Measurements from ENCODE around the gene HELZ.
"Not testable (repeated sequence)": the region's sequence is repeated elsewhere in the genome, so short reads cannot be mapped to it uniquely, and the experiment has no call there.

The HELZ gene

DNA sequence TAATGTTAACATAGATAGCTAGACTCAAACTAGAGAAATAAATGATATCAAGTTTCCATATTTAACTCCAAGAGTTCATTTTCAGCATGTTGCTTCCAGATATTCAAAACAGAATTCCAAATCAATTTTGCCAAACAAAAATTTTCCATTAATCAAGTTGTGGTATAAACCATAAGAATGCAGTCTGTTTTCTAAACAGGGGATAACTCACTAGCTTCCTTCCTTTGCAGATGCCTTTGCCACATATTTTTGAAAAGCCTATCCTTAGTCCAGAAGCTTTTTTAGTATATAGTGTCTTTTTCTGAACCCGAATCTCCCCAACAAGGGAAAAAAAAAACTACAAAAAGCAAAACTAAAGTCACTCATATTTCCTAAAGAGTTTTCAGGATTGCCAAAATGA, 61.5 kb downstream of the HELZ start:
- no peak for DNase-seq

GRCh38 chr17:67181825-67182224, 63.2 kb downstream of the HELZ start:
- no peak for DNase-seq

- DNase-seq = no peak
Observed at GRCh38 chr17:67180275-67180674, 64.7 kb downstream of the HELZ start.

DNA sequence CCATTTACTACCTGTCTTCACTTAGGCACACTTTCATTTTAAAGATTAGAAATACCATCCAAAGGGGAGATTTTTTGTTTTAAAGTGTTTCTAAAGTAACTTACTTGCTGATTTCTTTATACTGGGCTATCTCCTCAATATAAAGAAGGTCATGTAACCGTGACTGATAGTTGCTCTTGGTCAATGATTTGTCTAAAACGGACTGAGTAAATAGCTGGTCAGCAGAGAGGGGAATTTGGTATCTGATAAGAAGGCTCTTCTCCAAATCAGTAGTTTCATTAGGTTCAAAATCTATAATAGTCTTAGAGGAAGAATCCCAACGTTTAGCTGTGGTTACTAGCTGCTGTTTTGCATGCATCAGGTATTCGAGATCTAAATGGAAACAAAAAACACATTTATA, 66.4 kb downstream of the HELZ start:
- no peak for DNase-seq

DNA sequence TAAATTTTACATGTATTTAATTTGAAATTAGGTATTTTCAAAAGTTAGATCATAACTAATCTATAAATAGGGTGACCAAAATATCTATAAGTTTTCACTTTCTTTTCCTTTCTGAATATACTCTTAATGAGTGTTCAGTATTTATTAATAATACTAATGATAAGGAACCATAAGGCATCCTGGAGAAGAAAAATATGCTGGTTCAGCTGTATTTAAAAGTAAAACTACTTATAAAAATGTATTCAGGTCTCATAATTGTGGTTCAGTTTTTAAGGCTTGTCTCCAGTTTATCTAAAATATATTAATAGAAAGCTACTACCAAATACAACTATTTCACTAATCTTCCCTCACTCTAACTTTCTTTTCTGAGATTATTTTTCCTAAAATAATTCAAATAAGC, 67.3 kb downstream of the HELZ start:
- DNase-seq = no peak

DNA sequence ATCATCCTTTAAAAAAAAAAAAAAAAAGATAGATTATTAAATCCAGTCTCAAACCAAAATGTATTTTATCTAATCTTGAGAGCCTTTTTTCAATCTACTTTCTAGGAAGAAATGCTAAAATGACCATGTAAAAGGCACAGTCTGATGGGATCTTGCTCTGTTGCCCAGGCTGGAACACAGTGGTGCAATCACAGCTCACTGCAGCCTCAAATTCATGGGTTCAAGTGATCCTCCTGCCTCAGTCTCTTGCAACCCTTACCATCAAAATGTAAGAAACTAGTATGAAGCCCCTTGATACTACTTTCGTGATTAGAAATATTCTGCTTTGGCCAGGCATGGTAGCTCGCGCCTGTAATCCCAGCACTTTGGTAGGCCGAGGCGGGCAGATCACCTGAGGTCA, 70.8 kb downstream of the HELZ start:
- no peak for DNase-seq

GRCh38 chr17:67171560-67171959, 73.4 kb downstream of the HELZ start:
- no peak for DNase-seq

- DNase-seq = no peak
Observed at GRCh38 chr17:67168496-67168895, 76.5 kb downstream of the HELZ start.

DNA sequence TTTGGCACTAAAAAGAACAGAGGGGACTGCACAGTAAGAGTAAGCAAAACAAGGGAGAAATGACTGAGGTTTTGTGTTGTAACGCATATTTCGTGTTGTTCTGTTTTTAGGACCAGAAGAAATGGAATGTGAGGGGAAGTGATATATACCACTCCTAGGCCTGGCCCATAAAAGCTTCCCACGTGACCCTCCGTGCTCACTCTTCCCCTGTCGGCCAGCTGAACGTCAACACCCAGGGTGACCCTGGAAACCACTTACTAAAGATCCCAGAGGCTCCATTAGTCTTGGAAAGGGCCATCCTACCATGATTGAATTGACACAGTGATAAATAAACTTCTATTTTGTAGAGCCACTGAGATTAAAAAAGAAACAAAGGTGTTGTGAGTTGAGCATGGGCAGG, 79.8 kb downstream of the HELZ start:
- DNase-seq = peak; percentile 85

DNA sequence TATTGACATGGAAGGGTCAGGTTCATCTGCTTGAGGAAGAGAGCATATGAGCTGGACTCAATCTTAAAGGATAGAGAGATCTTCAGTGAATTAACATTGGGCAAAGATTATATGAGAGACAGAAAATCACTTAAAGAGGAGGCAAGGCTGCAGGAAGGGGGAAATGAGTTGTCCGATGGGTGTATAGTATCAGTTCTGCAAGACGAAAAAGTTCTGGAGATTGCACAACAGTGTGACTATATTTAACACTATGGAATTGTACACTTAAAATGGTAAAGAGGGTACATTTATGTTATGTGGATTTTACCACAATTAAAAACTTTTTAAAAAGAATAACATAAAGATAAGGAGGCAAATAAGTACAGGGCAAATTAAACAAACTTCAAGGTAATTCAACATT, 80.7 kb downstream of the HELZ start:
- peak; percentile 54 for DNase-seq

DNA sequence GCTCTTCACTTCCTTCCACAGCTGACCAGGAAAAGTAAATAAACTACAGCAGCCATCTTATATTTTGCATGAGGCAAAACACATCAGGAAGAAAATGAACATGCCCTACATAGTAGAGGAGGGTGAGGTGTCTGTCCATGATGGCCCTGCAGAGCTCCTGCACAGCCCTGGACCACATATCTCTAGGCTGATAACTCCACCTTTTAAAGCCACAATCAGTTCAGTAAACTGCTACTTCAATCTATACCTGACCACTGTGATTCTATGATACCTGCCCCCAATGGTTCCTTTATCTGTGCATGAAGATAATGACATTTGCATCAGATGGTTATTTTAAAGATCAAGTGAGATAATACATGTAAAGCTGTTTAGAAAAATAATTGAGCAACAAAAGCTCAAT, 82.2 kb downstream of the HELZ start:
- no peak for DNase-seq

DNA sequence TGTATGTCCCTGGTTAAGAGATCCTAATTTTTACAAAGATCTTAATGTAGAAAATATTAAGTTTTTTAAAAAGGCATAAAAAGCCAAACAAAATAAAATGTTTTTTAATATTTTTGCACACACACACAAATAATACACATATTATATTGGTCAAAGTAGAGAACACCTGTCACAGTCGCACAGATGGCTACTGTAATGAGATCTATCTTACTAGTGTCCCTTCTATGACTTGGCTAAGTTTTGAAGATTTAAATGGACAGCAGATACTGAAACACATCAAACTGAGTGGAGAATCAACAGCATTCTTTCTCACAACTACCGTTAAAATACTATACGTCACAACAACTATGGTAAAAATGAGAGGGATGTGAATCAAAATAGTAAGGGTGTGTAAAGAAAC, 83.4 kb downstream of the HELZ start:
- DNase-seq = no peak

DNA sequence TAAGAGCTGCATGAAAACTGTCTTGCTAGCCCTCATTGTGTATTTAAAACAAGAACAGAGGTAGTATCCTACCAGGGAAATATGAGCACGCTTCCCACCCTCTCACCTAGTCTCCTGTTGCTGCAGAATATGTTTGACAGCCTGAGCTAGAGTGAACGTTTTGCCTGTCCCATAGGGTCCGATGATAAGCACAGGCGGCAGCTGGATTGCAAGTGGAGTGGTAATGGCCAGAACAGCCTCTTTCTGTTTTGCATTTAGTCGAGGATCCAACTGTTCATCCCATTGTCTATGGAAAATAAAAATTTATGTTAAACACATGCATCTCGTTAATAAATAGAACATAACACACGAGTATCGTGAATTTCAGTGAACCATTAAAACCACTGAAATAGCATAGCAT, 84.2 kb downstream of the HELZ start:
- no peak for DNase-seq

DNA sequence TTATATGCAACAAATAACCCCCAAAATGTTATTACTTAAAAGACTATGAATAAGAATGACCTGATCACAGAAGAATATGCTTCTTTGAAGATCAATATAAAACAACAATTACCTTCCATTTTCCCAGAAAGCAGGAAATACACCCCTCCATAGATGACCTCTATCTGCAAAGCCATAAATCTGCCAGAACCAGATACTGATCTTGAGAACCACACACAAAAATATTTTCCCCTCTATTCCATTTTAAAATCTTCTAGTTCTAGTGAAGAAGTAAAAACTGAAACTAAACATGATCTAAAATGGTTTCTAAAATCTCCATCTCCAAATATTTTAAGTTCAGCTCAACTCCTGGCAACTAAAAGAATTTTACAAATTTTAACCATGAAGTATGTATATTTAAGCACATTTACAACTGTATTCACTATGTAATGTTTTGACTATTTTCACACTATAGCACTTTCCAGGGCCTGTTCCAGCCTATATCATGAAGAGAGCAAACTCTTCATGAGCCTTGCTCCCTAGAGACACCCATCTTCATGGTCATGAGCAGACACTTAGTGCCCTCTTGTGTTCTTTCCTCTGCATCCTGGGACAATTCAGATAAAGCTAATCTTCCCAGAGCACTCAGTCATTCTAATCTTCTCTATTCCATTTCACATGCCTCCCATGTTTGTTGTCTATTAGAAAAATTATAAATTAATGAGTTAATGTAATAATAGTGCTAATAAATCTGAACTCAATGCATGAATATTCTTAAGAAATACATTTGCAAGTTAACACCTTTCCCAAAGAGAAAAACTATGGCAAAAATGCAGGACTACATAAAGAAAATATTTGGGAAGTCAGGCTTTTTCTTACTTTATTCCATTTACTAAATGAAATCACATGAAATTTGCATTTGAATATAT, 87.0 kb downstream of the HELZ start:
- no peak for DNase-seq

DNA sequence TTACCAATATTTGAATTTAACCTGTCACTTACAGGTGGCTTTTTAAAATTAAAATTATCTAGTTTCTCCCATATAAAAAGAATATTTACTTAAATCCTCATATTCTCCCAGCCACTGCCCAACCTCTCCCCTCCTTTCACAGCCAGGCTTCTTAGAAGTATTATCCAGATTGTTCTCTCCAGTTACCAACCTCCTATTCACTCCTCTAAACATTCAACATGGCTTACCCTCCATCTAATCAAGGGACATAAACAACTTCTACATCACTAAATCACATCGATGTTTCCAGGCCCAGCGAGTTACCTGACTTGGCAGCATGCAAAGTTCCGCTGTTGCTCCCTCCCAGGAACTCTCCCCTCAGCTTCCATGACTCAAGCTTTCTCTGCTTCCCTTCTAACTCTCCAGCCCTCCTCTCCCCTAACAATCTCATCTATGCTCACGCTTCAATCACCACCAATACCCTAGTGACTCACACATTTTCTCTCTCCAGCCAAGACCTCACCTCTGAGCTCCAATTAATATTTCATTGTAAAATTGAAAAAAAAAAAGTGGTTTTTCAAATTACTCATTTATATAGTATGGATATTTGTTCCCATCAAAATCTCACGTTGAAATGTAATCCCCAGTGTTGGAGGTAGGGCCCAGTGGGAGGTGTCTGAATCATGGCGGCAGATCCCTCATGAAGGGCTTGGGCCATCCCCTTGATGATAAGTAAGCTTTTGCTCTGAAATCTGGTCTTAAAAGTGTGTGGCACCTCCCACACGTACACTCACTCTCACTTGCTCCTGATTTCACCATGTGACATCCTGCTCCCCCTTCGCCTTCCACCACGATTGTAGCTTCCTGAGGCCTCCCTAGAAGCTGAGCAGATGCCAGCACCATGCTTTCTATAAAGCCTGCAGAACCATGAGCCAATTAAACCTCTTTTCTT, 88.5 kb downstream of the HELZ start:
- no peak for DNase-seq

GRCh38 chr17:67152824-67153223, 92.2 kb downstream of the HELZ start:
- DNase-seq = no peak

DNA sequence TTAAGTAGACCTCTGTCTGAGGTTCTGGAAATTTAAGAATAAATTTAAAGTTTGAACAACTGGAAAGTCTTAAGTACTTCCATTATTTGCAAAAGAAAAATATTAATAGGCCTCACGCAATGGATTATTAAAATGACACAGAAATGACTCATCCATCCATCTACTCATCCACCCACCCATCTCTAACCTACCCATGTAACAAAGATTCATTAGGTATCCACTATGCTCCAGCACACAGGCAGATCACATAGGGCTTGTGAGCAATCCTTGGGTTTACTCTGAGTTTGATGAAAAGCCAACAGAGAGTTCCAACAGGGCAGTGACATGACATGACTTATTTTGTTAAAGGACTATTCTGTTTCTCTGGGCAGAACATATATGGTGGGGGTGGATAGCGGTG, 93.3 kb downstream of the HELZ start:
- DNase-seq = no peak

GRCh38 chr17:67150826-67151225, 94.2 kb downstream of the HELZ start:
- DNase-seq = no peak

- no peak for DNase-seq
Observed at GRCh38 chr17:67148352-67148751, 96.6 kb downstream of the HELZ start.

DNA sequence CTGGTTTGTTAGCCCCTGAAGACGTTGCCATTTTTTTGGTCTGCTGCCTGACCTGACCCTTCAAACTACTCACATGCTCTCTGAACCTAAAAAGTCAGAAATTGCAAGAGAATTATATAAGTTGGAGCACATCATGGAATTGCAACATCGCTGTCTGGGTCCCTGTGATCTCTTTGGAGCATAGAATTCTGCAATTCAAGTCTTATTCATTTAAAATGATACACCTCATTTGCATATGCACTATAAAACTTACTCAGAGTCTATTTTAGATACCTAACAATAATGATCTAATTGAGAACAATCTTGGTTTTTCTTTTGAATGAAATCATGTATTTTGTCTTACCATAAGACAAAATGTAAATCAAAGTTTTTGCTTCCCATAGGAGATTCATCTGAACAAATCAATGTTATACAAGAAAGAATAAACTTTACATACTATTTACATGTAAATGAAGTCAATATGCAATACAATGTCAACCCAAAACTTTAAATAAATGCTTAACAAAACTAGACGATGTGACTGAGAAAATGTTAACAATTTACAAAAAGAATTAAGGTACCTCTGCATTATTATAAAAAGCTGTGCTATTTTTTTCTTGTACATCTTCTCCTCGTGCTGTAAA, 99.7 kb downstream of the HELZ start:
- no peak for DNase-seq

DNA sequence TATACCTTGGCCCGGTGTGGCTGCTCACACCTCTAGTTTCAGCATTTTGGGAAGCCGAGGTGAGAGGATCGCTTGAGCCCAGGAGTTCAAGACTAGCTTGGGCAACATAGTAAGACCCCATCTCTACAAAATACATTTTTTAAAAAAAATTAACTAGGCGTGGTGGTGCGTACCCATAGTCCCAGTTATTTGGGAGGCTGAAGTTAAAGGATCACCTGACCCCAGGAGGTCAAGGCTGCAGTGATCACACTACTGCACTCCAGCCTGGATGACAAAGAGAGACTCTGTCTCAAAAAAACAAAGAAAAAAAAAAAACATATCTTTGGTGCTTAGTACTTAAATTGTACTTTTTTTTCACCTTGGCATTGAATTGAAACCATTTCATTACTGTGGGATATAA, 101.7 kb downstream of the HELZ start:
- no peak for DNase-seq

DNA sequence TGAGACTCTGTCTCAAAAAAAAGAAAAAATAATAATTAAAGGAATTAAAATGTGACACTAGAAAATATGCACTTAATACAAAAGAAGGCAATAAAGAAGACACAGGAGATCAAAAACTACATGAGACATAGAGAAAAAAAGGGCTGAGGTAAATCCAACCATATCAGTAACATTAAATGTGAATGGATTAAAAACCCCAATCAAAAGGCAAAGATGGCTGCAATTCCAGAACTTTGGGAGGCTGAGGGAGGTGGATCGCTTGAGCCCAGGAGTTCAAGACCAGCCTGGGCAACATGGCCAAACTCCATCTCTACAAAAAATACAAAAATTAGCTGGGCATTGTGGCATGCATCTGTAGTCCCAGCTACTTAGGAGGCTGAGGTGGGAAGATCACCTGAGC, 103.0 kb downstream of the HELZ start:
- not testable (repeated sequence) for DNase-seq

All from SIG-M5 (cell line).